ENCODE measurements around the gene DXO. TPM values are rescaled to one million over a fixed set of nuclear protein-coding genes. Genes with fewer than 3 reads are reported as not detected.

DXO gene
- total RNA-seq, 1 donor from 2014 or later = 8.4 TPM

DNA sequence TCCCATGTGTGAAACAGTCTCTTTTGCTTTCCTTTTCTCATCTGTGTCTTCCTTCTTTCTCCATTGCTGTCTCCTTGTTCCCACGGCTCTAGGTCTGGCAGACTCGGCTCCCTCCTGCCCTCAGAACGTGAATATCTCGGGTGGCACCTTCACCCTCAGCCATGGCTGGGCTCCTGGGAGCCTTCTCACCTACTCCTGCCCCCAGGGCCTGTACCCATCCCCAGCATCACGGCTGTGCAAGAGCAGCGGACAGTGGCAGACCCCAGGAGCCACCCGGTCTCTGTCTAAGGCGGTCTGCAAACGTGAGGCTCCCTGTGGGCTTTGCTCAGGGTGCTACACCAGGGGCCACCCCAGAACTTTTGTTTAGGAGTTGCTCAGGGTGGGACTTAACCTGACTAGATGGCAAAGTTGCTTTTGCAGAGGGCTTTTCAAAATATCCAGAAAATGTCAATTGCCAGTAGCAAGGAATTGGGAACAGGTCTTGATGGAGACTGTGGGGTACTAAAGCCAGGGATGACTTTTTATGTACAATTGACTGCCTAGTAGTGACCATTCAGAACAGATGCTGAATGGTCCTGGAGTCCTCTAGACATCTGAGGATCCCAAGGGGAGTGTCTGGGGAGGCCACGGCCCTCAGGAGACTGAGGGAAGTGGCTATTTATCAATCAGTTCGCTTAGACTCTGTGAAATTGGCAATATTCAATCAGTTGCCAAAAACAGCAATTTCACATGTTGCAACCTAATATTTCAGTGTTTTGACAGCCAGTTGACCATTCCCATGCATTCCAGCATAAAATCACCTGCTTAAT, 43.9 kb downstream of the DXO start:
- H3K27me3 ChIP-seq (ENCODE audit: control insufficient read depth, insufficient read depth, low read length) = no peaks in the 10 kb centered on the region
- no peak overlapping the region for H3K4me3 ChIP-seq (ENCODE audit: low read depth, low read length)
- no peak for TF ChIP-seq CTCF (IDR thresholded peaks at IDR 0.05; ENCODE audit: insufficient read depth, low read length, severe bottlenecking)
- H3K36me3 ChIP-seq (ENCODE audit: control insufficient read depth, insufficient read depth, low read length) = no peaks in the 10 kb centered on the region
- FAIRE-seq = peak; percentile 47
- DNase-seq (ENCODE audit: low read depth) = no peak

DNA sequence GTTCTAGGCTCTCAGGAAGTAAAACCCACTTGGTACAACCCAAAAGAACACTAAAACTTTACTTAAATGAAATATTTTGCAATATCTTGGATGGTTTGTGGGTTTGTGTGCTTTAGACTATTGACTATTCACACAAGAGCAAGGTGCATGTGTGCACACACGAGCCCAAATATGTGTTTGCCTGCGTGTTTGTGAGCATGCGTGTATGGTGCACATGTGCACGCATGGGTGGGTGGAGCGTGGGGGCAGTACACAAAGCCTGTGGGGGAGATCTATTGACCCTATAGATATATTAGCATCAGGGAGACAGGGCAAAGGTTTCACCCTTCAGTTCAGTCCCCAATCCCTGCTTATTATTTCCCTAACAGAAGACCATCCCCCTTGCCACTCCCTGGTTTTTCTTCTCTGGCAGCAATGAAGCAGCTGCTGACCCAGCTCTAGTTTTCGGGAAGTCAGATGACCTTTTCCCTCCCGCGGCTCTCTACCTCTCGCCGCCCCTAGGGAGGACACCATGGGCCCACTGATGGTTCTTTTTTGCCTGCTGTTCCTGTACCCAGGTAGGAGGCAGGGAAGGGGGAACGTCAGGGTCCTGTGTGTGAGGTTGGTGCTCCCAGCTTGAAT, 44.6 kb downstream of the DXO start, which contains the start of gene C2:
Gene C2 (plus strand): TSS at position 476 of the 621 bp plus-strand sequence. CDS start 36 bp downstream, at position 512.
- Histone ChIP-seq H3K27me3 (ENCODE audit: control insufficient read depth, insufficient read depth, low read length) (no peaks in the 10 kb centered on the region), H3K4me3 (ENCODE audit: low read depth, low read length) (no peak within 1 kb of the TSS), H3K36me3 (ENCODE audit: control insufficient read depth, insufficient read depth, low read length) (no peaks in the 10 kb centered on the region)
- TF ChIP-seq CTCF (IDR thresholded peaks at IDR 0.05; ENCODE audit: insufficient read depth, low read length, severe bottlenecking) = no peak
- no peak for FAIRE-seq
- no peak for DNase-seq (ENCODE audit: low read depth)

GRCh38 chr6:31922942-31923341, 49.0 kb downstream of the DXO start:
- no peaks in the 10 kb centered on the region for H3K27me3 ChIP-seq (ENCODE audit: control insufficient read depth, insufficient read depth, low read length)
- DNase-seq (ENCODE audit: low read depth) = no peak
- no peaks in the 10 kb centered on the region for H3K36me3 ChIP-seq (ENCODE audit: control insufficient read depth, insufficient read depth, low read length)
- no peak overlapping the region for H3K4me3 ChIP-seq (ENCODE audit: low read depth, low read length)
- no peak for FAIRE-seq
- TF ChIP-seq CTCF (IDR thresholded peaks at IDR 0.05; ENCODE audit: insufficient read depth, low read length, severe bottlenecking) = no peak

DNA sequence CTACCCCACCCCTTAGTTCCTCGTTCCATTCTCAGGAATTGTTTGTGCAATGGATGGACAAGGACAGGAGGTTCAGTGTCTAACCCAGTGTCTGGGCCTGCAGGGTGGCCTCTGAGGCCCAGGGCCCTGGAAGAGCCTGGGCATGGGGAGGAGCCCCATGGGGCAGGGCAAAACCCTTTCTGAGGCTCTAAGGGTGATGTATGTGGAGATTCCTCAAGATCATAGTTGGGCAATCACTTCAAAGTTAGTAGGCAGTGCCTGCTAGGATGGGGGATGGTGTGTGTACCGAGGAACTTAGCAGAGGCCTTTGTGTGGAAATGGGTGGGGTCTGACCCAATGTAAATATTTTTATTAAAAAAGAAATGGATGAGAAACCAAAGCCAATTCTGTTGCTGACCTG, 51.1 kb downstream of the DXO start:
- DNase-seq (ENCODE audit: low read depth) (no peak), FAIRE-seq (no peak)
- Histone ChIP-seq H3K4me3 (ENCODE audit: low read depth, low read length) (no peak overlapping the region), H3K27me3 (ENCODE audit: control insufficient read depth, insufficient read depth, low read length) (no peaks in the 10 kb centered on the region), H3K36me3 (ENCODE audit: control insufficient read depth, insufficient read depth, low read length) (no peaks in the 10 kb centered on the region)
- no peak for TF ChIP-seq CTCF (IDR thresholded peaks at IDR 0.05; ENCODE audit: insufficient read depth, low read length, severe bottlenecking)

Other genes starting within 250 kb of the DXO start
- gene MPIG6B, start 248.8 kb downstream of the DXO start, total RNA-seq = under 0.01 TPM in 1 of 2 replicates, not detected in the other
- gene DDAH2, start 242.8 kb downstream of the DXO start, total RNA-seq = 14.5 and 19.5 TPM in 2 replicates
- 480 and 574 TPM in 2 replicates for gene CLIC1, start 235.6 kb downstream of the DXO start, total RNA-seq
- 3.4 and 4.0 TPM in 2 replicates for gene MSH5, start 232.1 kb downstream of the DXO start, total RNA-seq
- 1.3 TPM in 2 replicates for gene SAPCD1, start 209.5 kb downstream of the DXO start, total RNA-seq
- gene VWA7, start 194.8 kb downstream of the DXO start, total RNA-seq = 0.26 and 1.4 TPM in 2 replicates
- gene VARS1, start 176.4 kb downstream of the DXO start, total RNA-seq = 40.8 and 53.2 TPM in 2 replicates
- gene LSM2, start 165.2 kb downstream of the DXO start, total RNA-seq = 28.9 and 29.2 TPM in 2 replicates
- gene HSPA1L, start 156.9 kb downstream of the DXO start, total RNA-seq = 0.53 and 1.4 TPM in 2 replicates
- 50.3 and 55.3 TPM in 2 replicates for gene HSPA1A, start 156.6 kb downstream of the DXO start, total RNA-seq
- 118 and 193 TPM in 2 replicates for gene HSPA1B, start 144.4 kb downstream of the DXO start, total RNA-seq
- gene NEU1, start 109.3 kb downstream of the DXO start, total RNA-seq = 65.8 and 70.3 TPM in 2 replicates
- gene SLC44A4, start 93.1 kb downstream of the DXO start, total RNA-seq = 1.8 and 10.5 TPM in 2 replicates
- 10.8 and 14.5 TPM in 2 replicates for gene EHMT2, start 74.4 kb downstream of the DXO start, total RNA-seq
- 0.64 and 1.3 TPM in 2 replicates for gene ZBTB12, start 70.1 kb downstream of the DXO start, total RNA-seq
- gene C2, start 44.4 kb downstream of the DXO start, total RNA-seq = 0.26 and 0.53 TPM in 2 replicates
- gene CFB, start 26.0 kb downstream of the DXO start, total RNA-seq = 2.4 and 2.6 TPM in 2 replicates
- gene NELFE, start 13.2 kb downstream of the DXO start, total RNA-seq = 163 and 177 TPM in 2 replicates
- gene SKIC2, start 13.0 kb downstream of the DXO start, total RNA-seq = 44.8 and 48.0 TPM in 2 replicates
- 1.2 and 1.8 TPM in 2 replicates for gene C4A, start 9.9 kb upstream of the DXO start, total RNA-seq
- gene C4B, start 42.7 kb upstream of the DXO start, total RNA-seq = 1.6 and 2.6 TPM in 2 replicates
- gene CYP21A2, start 66.3 kb upstream of the DXO start, total RNA-seq = under 0.01 TPM in 1 of 2 replicates, not detected in the other
- gene TNXB, start 137.2 kb upstream of the DXO start, total RNA-seq = 1.4 and 2.4 TPM in 2 replicates
- gene ATF6B, start 156.1 kb upstream of the DXO start, total RNA-seq = 8.7 and 11.1 TPM in 2 replicates
- gene FKBPL, start 158.2 kb upstream of the DXO start, total RNA-seq = 7.4 and 8.4 TPM in 2 replicates
- not detected in 2 replicates for gene PRRT1, start 179.8 kb upstream of the DXO start, total RNA-seq
- gene PPT2, start 182.0 kb upstream of the DXO start, total RNA-seq = 5.8 and 38.5 TPM in 2 replicates
- 0.26 and 1.7 TPM in 2 replicates for gene EGFL8, start 192.5 kb upstream of the DXO start, total RNA-seq
- 5.8 and 9.0 TPM in 2 replicates for gene AGPAT1, start 203.9 kb upstream of the DXO start, total RNA-seq
- gene RNF5, start 206.3 kb upstream of the DXO start, total RNA-seq = 29.2 and 50.5 TPM in 2 replicates
- 0.26 TPM in 2 replicates for gene AGER, start 212.1 kb upstream of the DXO start, total RNA-seq
- gene PBX2, start 218.1 kb upstream of the DXO start, total RNA-seq = 16.3 and 19.3 TPM in 2 replicates
- 0.64 and 0.79 TPM in 2 replicates for gene GPSM3, start 220.5 kb upstream of the DXO start, total RNA-seq